SK-N-SH (cell line): Measurements from ENCODE around the gene DIS3L2.

ENCODE experiments used
- CHD2 ChIP-seq: fragments of 150-350 bp; IDR thresholded peaks from 2 replicates; pipeline ENCODE4 v1.6.1; 2018; ENCODE audit warnings: low read length; ENCODE audit not compliant: partially characterized antibody
- CTCF ChIP-seq: fragments of 200-600 bp; sonication (generic); IDR thresholded peaks from 2 replicates; pipeline ENCODE4 v1.6.1; 2017; ENCODE audit warnings: antibody characterized with exemption, mild to moderate bottlenecking, moderate library complexity
- EZH2phosphoT487 ChIP-seq: fragments of 200-600 bp; sonication (generic); IDR thresholded peaks from 2 replicates; pipeline ENCODE4 v1.6.1; 2017; ENCODE audit warnings: low read depth, mixed run types, mild to moderate bottlenecking, antibody characterized with exemption, moderate library complexity, borderline replicate concordance
- JUND ChIP-seq: IDR thresholded peaks from 2 replicates; pipeline ENCODE4 v1.4.0; 2012
- MEF2A ChIP-seq: IDR thresholded peaks from 2 replicates; pipeline ENCODE4 v1.4.0; 2012; ENCODE audit warnings: low read depth, borderline replicate concordance
- TCF12 ChIP-seq: IDR thresholded peaks from 2 replicates; pipeline ENCODE4 v1.4.0; 2012
- YY1 ChIP-seq: IDR thresholded peaks from 2 replicates; pipeline ENCODE4 v1.4.0; 2012; ENCODE audit warnings: low read depth, mild to moderate bottlenecking
- ZBTB33 ChIP-seq: IDR thresholded peaks from 2 replicates; pipeline ENCODE4 v1.4.0; 2012; ENCODE audit warnings: low read depth, borderline replicate concordance
- TF ChIP-seq, protein P1 (sequence below): IDR thresholded peaks from 2 replicates; pipeline ENCODE4 v1.6.1; 2012; ENCODE audit warnings: mild to moderate bottlenecking, low read depth, low read length, moderate library complexity

GRCh38 chr2:232276733-232277313, 315.3 kb downstream of the DIS3L2 start:
- TF ChIP-seq MEF2A (no peak), JUND (no peak), YY1 (no peak), CTCF (no peak), EZH2phosphoT487 (no peak), TCF12 (no peak), CHD2 (no peak), ZBTB33 (no peak)
- TF ChIP-seq, protein P1, sequence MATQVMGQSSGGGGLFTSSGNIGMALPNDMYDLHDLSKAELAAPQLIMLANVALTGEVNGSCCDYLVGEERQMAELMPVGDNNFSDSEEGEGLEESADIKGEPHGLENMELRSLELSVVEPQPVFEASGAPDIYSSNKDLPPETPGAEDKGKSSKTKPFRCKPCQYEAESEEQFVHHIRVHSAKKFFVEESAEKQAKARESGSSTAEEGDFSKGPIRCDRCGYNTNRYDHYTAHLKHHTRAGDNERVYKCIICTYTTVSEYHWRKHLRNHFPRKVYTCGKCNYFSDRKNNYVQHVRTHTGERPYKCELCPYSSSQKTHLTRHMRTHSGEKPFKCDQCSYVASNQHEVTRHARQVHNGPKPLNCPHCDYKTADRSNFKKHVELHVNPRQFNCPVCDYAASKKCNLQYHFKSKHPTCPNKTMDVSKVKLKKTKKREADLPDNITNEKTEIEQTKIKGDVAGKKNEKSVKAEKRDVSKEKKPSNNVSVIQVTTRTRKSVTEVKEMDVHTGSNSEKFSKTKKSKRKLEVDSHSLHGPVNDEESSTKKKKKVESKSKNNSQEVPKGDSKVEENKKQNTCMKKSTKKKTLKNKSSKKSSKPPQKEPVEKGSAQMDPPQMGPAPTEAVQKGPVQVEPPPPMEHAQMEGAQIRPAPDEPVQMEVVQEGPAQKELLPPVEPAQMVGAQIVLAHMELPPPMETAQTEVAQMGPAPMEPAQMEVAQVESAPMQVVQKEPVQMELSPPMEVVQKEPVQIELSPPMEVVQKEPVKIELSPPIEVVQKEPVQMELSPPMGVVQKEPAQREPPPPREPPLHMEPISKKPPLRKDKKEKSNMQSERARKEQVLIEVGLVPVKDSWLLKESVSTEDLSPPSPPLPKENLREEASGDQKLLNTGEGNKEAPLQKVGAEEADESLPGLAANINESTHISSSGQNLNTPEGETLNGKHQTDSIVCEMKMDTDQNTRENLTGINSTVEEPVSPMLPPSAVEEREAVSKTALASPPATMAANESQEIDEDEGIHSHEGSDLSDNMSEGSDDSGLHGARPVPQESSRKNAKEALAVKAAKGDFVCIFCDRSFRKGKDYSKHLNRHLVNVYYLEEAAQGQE: no peak
